ENCODE measurements around the gene NEB. TPM values are rescaled to one million over a fixed set of nuclear protein-coding genes. Genes with fewer than 3 reads are reported as not detected.

Gene NEB
- total and polyA plus RNA-seq, 3 donors from 2014 or later = 5.5 to 18.6 (median 5.7) TPM

GRCh38 chr2:151470556-151470955 is 263.7 kb downstream of the NEB start:
- H3K36me3 ChIP-seq (ENCODE audit: low read depth, missing control alignments) = no peaks in the 10 kb centered on the region
- no peak overlapping the region for H3K27ac ChIP-seq
- no peaks in the 10 kb centered on the region for H3K4me1 ChIP-seq
- intact Hi-C loops (cut with DNase I; ENCODE audit: low total_unique reads) = no loop called here
- 97 to 100% methylated on average over 1 of the region's 1 CpG for WGBS, 2 donors
- no peak overlapping the region for H3K4me3 ChIP-seq
- no peaks in the 10 kb centered on the region for H3K27me3 ChIP-seq
- TF ChIP-seq POLR2A (IDR thresholded peaks at IDR 0.05) = no peak
- TF ChIP-seq, protein P1, sequence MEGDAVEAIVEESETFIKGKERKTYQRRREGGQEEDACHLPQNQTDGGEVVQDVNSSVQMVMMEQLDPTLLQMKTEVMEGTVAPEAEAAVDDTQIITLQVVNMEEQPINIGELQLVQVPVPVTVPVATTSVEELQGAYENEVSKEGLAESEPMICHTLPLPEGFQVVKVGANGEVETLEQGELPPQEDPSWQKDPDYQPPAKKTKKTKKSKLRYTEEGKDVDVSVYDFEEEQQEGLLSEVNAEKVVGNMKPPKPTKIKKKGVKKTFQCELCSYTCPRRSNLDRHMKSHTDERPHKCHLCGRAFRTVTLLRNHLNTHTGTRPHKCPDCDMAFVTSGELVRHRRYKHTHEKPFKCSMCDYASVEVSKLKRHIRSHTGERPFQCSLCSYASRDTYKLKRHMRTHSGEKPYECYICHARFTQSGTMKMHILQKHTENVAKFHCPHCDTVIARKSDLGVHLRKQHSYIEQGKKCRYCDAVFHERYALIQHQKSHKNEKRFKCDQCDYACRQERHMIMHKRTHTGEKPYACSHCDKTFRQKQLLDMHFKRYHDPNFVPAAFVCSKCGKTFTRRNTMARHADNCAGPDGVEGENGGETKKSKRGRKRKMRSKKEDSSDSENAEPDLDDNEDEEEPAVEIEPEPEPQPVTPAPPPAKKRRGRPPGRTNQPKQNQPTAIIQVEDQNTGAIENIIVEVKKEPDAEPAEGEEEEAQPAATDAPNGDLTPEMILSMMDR (IDR thresholded peaks at IDR 0.05) = no peak
- H3K9me3 ChIP-seq = no peaks in the 10 kb centered on the region
- DNase-seq = no peak

DNA sequence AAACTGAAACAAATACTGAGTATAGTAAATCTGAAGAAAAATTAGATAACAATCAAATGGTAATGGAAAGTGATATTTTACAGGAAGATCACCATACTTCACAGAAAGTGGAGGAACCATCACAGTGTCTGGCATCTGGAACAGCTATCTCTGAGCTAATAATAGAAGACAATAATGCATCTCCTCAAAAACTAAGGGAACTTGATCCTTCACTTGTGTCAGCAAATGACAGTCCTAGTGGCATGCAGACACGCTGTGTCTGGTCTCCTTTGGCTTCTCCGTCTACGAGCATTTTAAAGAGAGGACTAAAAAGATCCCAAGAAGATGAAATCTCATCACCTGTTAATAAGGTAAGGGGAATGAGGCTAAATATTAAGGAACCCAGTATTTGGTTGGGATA is 268.5 kb downstream of the NEB start:
- DNase-seq = no peak
- intact Hi-C loops (cut with DNase I; ENCODE audit: low total_unique reads) = no loop called here
- Histone ChIP-seq H3K27me3 (no peaks in the 10 kb centered on the region), H3K9me3 (no peaks in the 10 kb centered on the region), H3K27ac (no peak overlapping the region), H3K36me3 (ENCODE audit: low read depth, missing control alignments) (no peaks in the 10 kb centered on the region), H3K4me1 (no peaks in the 10 kb centered on the region), H3K4me3 (no peak overlapping the region)
- TF ChIP-seq, protein P1 (IDR thresholded peaks at IDR 0.05) = no peak
- TF ChIP-seq POLR2A (IDR thresholded peaks at IDR 0.05) = no peak
- 96 to 98% methylated on average over 3 of the region's 3 CpGs for WGBS, 2 donors

DNA sequence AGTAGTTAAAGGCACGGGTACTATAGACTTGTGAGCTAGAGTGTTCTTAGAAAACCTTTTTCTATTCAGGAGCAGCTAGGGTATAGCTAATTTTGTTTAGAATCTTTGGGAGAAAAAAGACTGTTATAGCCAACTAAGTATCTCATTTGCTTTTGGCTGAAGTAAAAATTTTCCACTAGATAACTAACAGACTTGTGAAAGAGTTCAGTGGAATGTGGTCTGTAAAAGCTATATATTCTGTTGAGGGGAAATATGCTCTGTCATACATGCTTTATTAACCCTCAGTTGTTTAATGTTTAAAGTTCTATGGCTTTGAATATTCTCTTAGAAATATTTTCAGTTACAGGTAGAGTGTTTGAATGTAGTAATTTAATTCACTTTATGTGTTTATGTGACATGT is 274.9 kb downstream of the NEB start:
- Histone ChIP-seq H3K27ac (no peak overlapping the region), H3K4me1 (no peaks in the 10 kb centered on the region), H3K4me3 (no peak overlapping the region), H3K9me3 (no peaks in the 10 kb centered on the region), H3K36me3 (ENCODE audit: low read depth, missing control alignments) (no peaks in the 10 kb centered on the region), H3K27me3 (no peaks in the 10 kb centered on the region)
- TF ChIP-seq POLR2A (IDR thresholded peaks at IDR 0.05) = no peak
- TF ChIP-seq, protein P1 (IDR thresholded peaks at IDR 0.05) = no peak
- DNase-seq = no peak
- intact Hi-C loops (cut with DNase I; ENCODE audit: low total_unique reads) = no loop called here
- 83 to 89% methylated on average over 1 of the region's 1 CpG for WGBS, 2 donors

DNA sequence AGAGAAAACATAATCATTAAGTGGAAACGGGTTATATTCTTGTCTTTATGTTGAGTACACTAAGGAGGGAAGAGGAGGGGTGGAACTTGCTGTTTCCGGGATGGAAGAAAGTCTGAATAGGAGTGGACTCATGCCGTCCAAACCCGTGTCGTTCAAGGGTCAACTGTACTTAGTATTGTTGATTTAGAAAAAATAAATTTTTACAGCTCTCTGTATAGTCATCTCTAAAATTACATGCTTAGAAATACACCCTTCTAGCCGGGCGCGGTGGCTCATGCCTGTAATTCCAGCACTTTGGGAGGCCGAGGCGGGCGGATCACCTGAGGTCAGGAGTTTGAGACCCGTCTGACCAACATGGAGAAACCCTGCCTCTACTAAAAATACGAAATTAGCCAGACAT is 295.1 kb downstream of the NEB start:
- WGBS, 2 donors = 92 to 93% methylated on average over 13 of the region's 13 CpGs
- H3K36me3 ChIP-seq (ENCODE audit: low read depth, missing control alignments) = no peaks in the 10 kb centered on the region
- H3K27ac ChIP-seq = no peak overlapping the region
- TF ChIP-seq POLR2A (IDR thresholded peaks at IDR 0.05) = no peak
- TF ChIP-seq, protein P1 (IDR thresholded peaks at IDR 0.05) = no peak
- intact Hi-C loops (cut with DNase I; ENCODE audit: low total_unique reads) = no loop called here
- no peak overlapping the region for H3K4me3 ChIP-seq
- no peaks in the 10 kb centered on the region for H3K4me1 ChIP-seq
- no peaks in the 10 kb centered on the region for H3K9me3 ChIP-seq
- no peaks in the 10 kb centered on the region for H3K27me3 ChIP-seq
- no peak for DNase-seq

- DNase-seq = no peak
- H3K9me3 ChIP-seq = no peaks in the 10 kb centered on the region
- no peaks in the 10 kb centered on the region for H3K4me1 ChIP-seq
- TF ChIP-seq POLR2A (IDR thresholded peaks at IDR 0.05) = no peak
- TF ChIP-seq, protein P1 (IDR thresholded peaks at IDR 0.05) = no peak
- H3K27me3 ChIP-seq = no peaks in the 10 kb centered on the region
- no peak overlapping the region for H3K4me3 ChIP-seq
- WGBS, 2 donors = 88 to 91% methylated on average over 4 of the region's 4 CpGs
- H3K27ac ChIP-seq = no peak overlapping the region
- intact Hi-C loops (cut with DNase I; ENCODE audit: low total_unique reads) = no loop called here
- H3K36me3 ChIP-seq (ENCODE audit: low read depth, missing control alignments) = no peaks in the 10 kb centered on the region
Measured at GRCh38 chr2:151438506-151438905, 295.8 kb downstream of the NEB start.
